HCT116 (cell line): ENCODE measurements around the gene TMEM154. TPM values are rescaled to one million over a fixed set of nuclear protein-coding genes. Genes with fewer than 3 reads are reported as not detected.

Experiments used
- ATAC-seq: fragments of 200-7000 bp; cut with Tn5 transposase; 2 replicates; pipeline ENCODE4 v1.9.1; 2020; ENCODE audit warnings: mild to moderate bottlenecking, moderate library complexity
- BruUV-seq: library from RNA; stranded (reverse); fragments of 400-500 nt; replicated peaks from 2 replicates; lab custom pipeline; 2021; lab: Mats Ljungman, UMichigan
- CTCF ChIA-PET: fragments of 300-600 bp; sonication (Branson Sonifier 250); formaldehyde crosslinking; loops from one replicate; lab custom pipeline; 2021; ENCODE audit warnings: antibody characterized with exemption; lab: Charles Lee
- POLR2A ChIA-PET: fragments of 300-600, 350-600 bp; sonication (Branson Sonifier 250); formaldehyde crosslinking; loops from one replicate; lab custom pipeline; 2021; ENCODE audit warnings: antibody characterized with exemption; lab: Charles Lee
- RAD21 ChIA-PET, 2 experiments: fragments of 300-600 bp; sonication (Branson Sonifier 250); formaldehyde crosslinking; loops; one replicate each; lab custom pipeline; 2023; ENCODE audit warnings: low total read pairs in 2 of 2; ENCODE audit not compliant: uncharacterized antibody in 2 of 2, unreplicated experiment in 2 of 2, low non-redundant PET in 1 of 2; lab: Charles Lee
- DNase-seq: peaks from one replicate; pipeline ENCODE4 v3.0.0-alpha.2; 2010; ENCODE audit warnings: low read depth, low spot score
- H2AFZ ChIP-seq: fragments of 200-600 bp; shearing (Covaris generic), sonication (generic); 2 replicates; pipeline ENCODE4 v1.6.1; 2017; ENCODE audit warnings: low read depth, mixed run types, mixed read lengths, antibody characterized with exemption, low read length; ENCODE audit not compliant: poor library complexity, severe bottlenecking
- H3K27ac ChIP-seq: 2 replicates; pipeline ENCODE4 v1.5.1; 2012; ENCODE audit warnings: low read depth, low read length
- H3K27me3 ChIP-seq: fragments of 200-600 bp; sonication (generic); 2 replicates; pipeline ENCODE4 v1.6.1; 2016; ENCODE audit warnings: mixed run types, low read length, mixed read lengths; ENCODE audit not compliant: insufficient read depth
- H3K36me3 ChIP-seq, 2 experiments: fragments of 200-500 bp in 1 of 2; fragments of 200-600 bp in 1 of 2; sonication (Bioruptor generic) in 1 of 2; sonication (generic) in 1 of 2; 2 replicates each; pipeline versions ENCODE4 v1.5.1 to v1.6.1; 2014 to 2016; ENCODE audit warnings: low read length in 2 of 2, inconsistent platforms in 1 of 2, mixed read lengths in 1 of 2, mixed run types in 1 of 2; ENCODE audit not compliant: insufficient read depth in 2 of 2, control insufficient read depth in 1 of 2
- H3K4me1 ChIP-seq, 2 experiments: fragments of 200-600 bp in 1 of 2; sonication (generic) in 1 of 2; 2 replicates each; pipeline versions ENCODE4 v1.5.1 to v1.6.1; 2012 to 2017; ENCODE audit warnings: low read length in 2 of 2, inconsistent platforms in 1 of 2, mild to moderate bottlenecking in 1 of 2, mixed read lengths in 1 of 2, mixed run types in 1 of 2, moderate library complexity in 1 of 2; ENCODE audit not compliant: insufficient read depth in 2 of 2, control insufficient read depth in 1 of 2
- H3K4me2 ChIP-seq: fragments of 200-600 bp; sonication (generic); 2 replicates; pipeline ENCODE4 v1.6.1; 2017; ENCODE audit warnings: mixed run types, low read length, mixed read lengths
- H3K4me3 ChIP-seq, 2 experiments: fragments of 200-600 bp in 1 of 2; sonication (generic) in 1 of 2; replicated peaks in 1 of 2; 2 replicates each; pipeline ENCODE4 v1.5.1; 2011 to 2016; ENCODE audit warnings: low read length in 2 of 2, control low read depth in 1 of 2, low read depth in 1 of 2, mild to moderate bottlenecking in 1 of 2, mixed read lengths in 1 of 2, mixed run types in 1 of 2
- H3K79me2 ChIP-seq: fragments of 200-600 bp; sonication (generic); 2 replicates; pipeline ENCODE4 v1.6.1; 2017; ENCODE audit warnings: mild to moderate bottlenecking, mixed run types, low read length, moderate library complexity, mixed read lengths; ENCODE audit not compliant: insufficient read depth
- H3K9ac ChIP-seq: fragments of 200-600 bp; sonication (generic); 2 replicates; pipeline ENCODE4 v1.6.1; 2016; ENCODE audit warnings: low read length, mixed read lengths
- H3K9me2 ChIP-seq: fragments of 200-600 bp; sonication (generic), shearing (Covaris generic); 2 replicates; pipeline ENCODE4 v1.6.1; 2017; ENCODE audit warnings: mixed run types, mild to moderate bottlenecking, moderate library complexity; ENCODE audit not compliant: insufficient read depth
- H3K9me3 ChIP-seq, 2 experiments: fragments of 200-500 bp in 1 of 2; fragments of 200-600 bp in 1 of 2; sonication (Bioruptor generic) in 1 of 2; sonication (generic) in 1 of 2; 2 replicates each; pipeline ENCODE4 v1.6.1; 2014 to 2017; ENCODE audit warnings: low read length in 2 of 2, mixed read lengths in 2 of 2, inconsistent platforms in 1 of 2, low read depth in 1 of 2, mild to moderate bottlenecking in 1 of 2, mixed run types in 1 of 2, moderate library complexity in 1 of 2; ENCODE audit not compliant: control insufficient read depth in 1 of 2, insufficient read depth in 1 of 2
- H4K20me1 ChIP-seq: fragments of 200-600 bp; sonication (generic), shearing (Covaris generic); 2 replicates; pipeline ENCODE4 v1.6.1; 2017; ENCODE audit warnings: mixed run types, mild to moderate bottlenecking, moderate library complexity; ENCODE audit not compliant: insufficient read depth
- ATF3 ChIP-seq: IDR thresholded peaks from 2 replicates; pipeline ENCODE4 v1.6.1; 2012
- CTCF ChIP-seq, 3 experiments: fragments of 200-600 bp in 1 of 3; sonication (generic) in 1 of 3; IDR thresholded peaks in 2 of 3; conservative IDR thresholded peaks in 1 of 3; 2 replicates each; pipeline ENCODE4 v1.5.1; 2012 to 2017; ENCODE audit warnings: low read depth in 2 of 3, low read length in 2 of 3, antibody characterized with exemption in 1 of 3, borderline replicate concordance in 1 of 3, control low read depth in 1 of 3, mild to moderate bottlenecking in 1 of 3, mixed read lengths in 1 of 3, mixed run types in 1 of 3, moderate library complexity in 1 of 3; ENCODE audit not compliant: insufficient read depth in 1 of 3
- EZH2phosphoT487 ChIP-seq: fragments of 200-600 bp; IDR thresholded peaks from 2 replicates; pipeline ENCODE4 v1.6.1; 2018; ENCODE audit warnings: antibody characterized with exemption, borderline replicate concordance
- SIN3A ChIP-seq: IDR thresholded peaks from 2 replicates; pipeline ENCODE4 v1.6.1; 2012; ENCODE audit warnings: low read depth
- TCF7L2 ChIP-seq: IDR thresholded peaks from 2 replicates; pipeline ENCODE4 v1.7.0; 2011; ENCODE audit warnings: borderline replicate concordance, inconsistent platforms; ENCODE audit not compliant: insufficient read depth, insufficient read length; ENCODE audit errors: extremely low read depth
- YY1 ChIP-seq: IDR thresholded peaks from 2 replicates; pipeline ENCODE4 v1.6.1; 2011; ENCODE audit warnings: low read length, low read depth, moderate library complexity, mild to moderate bottlenecking; ENCODE audit not compliant: insufficient replicate concordance; ENCODE audit errors: extremely low read depth
- intact Hi-C: fragments of 100-400 bp; cut with micrococcal nuclease; formaldehyde crosslinking; loops from 2 replicates; pipeline ENCODE4 v1.10.0; 2022
- total RNA-seq: library from RNA; stranded (reverse); gene quantifications from one replicate; pipeline ENCODE4 v1.2.1, GENCODE V29; 2021; ENCODE audit not compliant: unreplicated experiment
- TF ChIP-seq, protein P1 (sequence below): IDR thresholded peaks from 2 replicates; pipeline ENCODE4 v1.6.1; 2011; ENCODE audit warnings: mild to moderate bottlenecking, low read length, moderate library complexity; ENCODE audit not compliant: insufficient replicate concordance; ENCODE audit errors: extremely low read depth

The TMEM154 gene
- total RNA-seq, 1 experiment from 2014 or later: 2.4 TPM

DNA sequence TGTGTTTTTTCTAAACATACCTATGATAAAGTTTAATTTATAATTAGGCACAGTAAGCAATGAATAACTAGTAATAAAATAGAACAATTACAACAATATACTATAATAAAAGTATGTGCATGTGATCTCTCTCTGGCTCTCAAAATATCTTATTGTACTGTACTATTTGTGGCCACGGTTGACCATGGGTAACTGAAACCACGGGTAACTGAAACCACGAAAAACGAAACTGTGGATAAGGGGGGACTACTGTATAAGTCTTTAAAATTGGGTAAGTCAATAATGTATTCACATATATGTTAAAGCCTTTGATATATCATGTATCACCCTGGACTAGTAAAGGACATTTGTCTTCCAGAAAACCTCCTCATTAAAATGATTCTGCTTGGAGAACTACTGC, 20.0 kb downstream of the TMEM154 start (continued):
- TF ChIP-seq EZH2phosphoT487 (no peak), SIN3A (no peak), YY1 (no peak), CTCF (IDR thresholded peaks at IDR 0.05 in 2 of 3, conservative IDR thresholded peaks at IDR 0.05 in 1 of 3; ENCODE audit: borderline replicate concordance in 1 of 3, insufficient read depth in 1 of 3, low read depth in 2 of 3, low read length in 2 of 3) (no peak)
- TF ChIP-seq, protein P1, sequence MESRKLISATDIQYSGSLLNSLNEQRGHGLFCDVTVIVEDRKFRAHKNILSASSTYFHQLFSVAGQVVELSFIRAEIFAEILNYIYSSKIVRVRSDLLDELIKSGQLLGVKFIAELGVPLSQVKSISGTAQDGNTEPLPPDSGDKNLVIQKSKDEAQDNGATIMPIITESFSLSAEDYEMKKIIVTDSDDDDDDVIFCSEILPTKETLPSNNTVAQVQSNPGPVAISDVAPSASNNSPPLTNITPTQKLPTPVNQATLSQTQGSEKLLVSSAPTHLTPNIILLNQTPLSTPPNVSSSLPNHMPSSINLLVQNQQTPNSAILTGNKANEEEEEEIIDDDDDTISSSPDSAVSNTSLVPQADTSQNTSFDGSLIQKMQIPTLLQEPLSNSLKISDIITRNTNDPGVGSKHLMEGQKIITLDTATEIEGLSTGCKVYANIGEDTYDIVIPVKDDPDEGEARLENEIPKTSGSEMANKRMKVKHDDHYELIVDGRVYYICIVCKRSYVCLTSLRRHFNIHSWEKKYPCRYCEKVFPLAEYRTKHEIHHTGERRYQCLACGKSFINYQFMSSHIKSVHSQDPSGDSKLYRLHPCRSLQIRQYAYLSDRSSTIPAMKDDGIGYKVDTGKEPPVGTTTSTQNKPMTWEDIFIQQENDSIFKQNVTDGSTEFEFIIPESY: no peak

- Histone ChIP-seq H3K27me3 (no peaks in the 10 kb centered on the region), H2AFZ (no peak overlapping the region), H3K9me3 (peaks cover 0 to 6% of the 10 kb centered on the region in 2 experiments; a peak in 1 of 4 replicates), H3K27ac (no peak overlapping the region), H3K36me3 (no peaks in the 10 kb centered on the region), H3K79me2 (no peaks in the 10 kb centered on the region), H3K9ac (no peak overlapping the region), H3K4me1 (no peaks in the 10 kb centered on the region), H3K4me3 (no peak overlapping the region), H4K20me1 (no peaks in the 10 kb centered on the region), H3K9me2 (no peaks in the 10 kb centered on the region), H3K4me2 (no peak overlapping the region)
- ChIA-PET POLR2A (no interaction called here), CTCF (no interaction called here), RAD21 (no interaction called here)
- intact Hi-C loops: no loop called here
- no peak for TF ChIP-seq ATF3
- no peak for TF ChIP-seq TCF7L2
- ATAC-seq (no peak), DNase-seq (no peak)
- BruUV-seq: no TSS peak
These were observed 22.1 kb downstream of the TMEM154 start for GRCh38 chr4:152657657-152658056.
